Tibial artery (tissue), 4 donors: ENCODE data around the gene MYO10.

Experiments
- DNase-seq, 2 donors: peaks; one replicate each; pipeline ENCODE4 v3.0.0-alpha.2; 2019
- H3K27ac ChIP-seq, 2 donors: fragments of 200-600 bp; sonication (generic) in 1 of 2; 1 replicate in 1 of 2; 2 replicates in 1 of 2; pipeline ENCODE4 v1.5.1; 2018 to 2019; ENCODE audit warnings: mild to moderate bottlenecking in 1 of 2
- H3K27me3 ChIP-seq, 2 donors: fragments of 200-600 bp; sonication (generic) in 1 of 2; one replicate each; pipeline versions ENCODE4 v1.5.1 to v1.6.0; 2016 to 2019
- H3K36me3 ChIP-seq, 3 donors: fragments of 200-600 bp; sonication (generic) in 2 of 3; one replicate each; pipeline ENCODE4 v1.5.1; 2016 to 2019; ENCODE audit warnings: mild to moderate bottlenecking in 2 of 3
- H3K4me1 ChIP-seq, 4 donors: fragments of 200-600 bp; sonication (generic) in 2 of 4; 1 replicate in 3 of 4; 2 replicates in 1 of 4; pipeline ENCODE4 v1.5.1; 2016 to 2019
- H3K4me3 ChIP-seq, 2 donors: fragments of 200-600 bp; sonication (generic) in 1 of 2; 1 replicate in 1 of 2; 2 replicates in 1 of 2; pipeline ENCODE4 v1.5.1; 2018 to 2019; ENCODE audit warnings: mild to moderate bottlenecking in 2 of 2
- H3K9me3 ChIP-seq, 3 donors: fragments of 200-600 bp; sonication (generic) in 1 of 3; one replicate each; pipeline ENCODE4 v1.5.1; 2016 to 2019
- intact Hi-C: fragments of 100-400 bp; cut with DNase I; formaldehyde crosslinking; loops from one replicate; pipeline ENCODE4 v1.15.0; 2023; ENCODE audit warnings: low total_unique reads
- TF ChIP-seq, protein P1 (sequence below), 2 experiments: fragments of 200-600 bp in 1 of 2; fragments of 450-650 bp in 1 of 2; IDR thresholded peaks; one replicate each; pipeline ENCODE4 v1.5.1; 2017 to 2019; ENCODE audit warnings: antibody characterized with exemption in 2 of 2, mild to moderate bottlenecking in 1 of 2, moderate library complexity in 1 of 2

MYO10 gene

DNA sequence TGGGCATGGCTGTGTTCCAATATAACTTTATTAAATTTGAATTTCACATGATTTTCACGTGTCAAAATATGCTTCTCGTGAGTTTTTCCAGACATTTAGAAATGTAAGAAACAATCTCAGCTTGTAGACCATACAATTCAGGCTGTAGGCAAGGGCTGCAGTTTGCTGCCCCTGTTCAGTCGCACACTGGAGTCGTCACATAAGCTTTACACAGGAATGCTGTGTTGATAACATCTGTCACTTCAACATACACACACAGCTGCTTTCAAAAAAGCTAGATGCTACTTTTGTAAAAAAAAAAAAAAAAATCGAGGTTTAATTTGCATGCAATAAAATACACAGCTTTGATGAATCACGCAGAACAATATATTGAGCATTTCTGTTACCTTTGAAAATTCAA, 77.9 kb downstream of the MYO10 start:
- intact Hi-C loops = no loop called here
- peaks cover 0 to 7% (median 0%) of the 10 kb centered on the region in 3 donors for H3K36me3 ChIP-seq
- no peak for DNase-seq
- H3K27me3 ChIP-seq = no peaks in the 10 kb centered on the region
- TF ChIP-seq, protein P1, sequence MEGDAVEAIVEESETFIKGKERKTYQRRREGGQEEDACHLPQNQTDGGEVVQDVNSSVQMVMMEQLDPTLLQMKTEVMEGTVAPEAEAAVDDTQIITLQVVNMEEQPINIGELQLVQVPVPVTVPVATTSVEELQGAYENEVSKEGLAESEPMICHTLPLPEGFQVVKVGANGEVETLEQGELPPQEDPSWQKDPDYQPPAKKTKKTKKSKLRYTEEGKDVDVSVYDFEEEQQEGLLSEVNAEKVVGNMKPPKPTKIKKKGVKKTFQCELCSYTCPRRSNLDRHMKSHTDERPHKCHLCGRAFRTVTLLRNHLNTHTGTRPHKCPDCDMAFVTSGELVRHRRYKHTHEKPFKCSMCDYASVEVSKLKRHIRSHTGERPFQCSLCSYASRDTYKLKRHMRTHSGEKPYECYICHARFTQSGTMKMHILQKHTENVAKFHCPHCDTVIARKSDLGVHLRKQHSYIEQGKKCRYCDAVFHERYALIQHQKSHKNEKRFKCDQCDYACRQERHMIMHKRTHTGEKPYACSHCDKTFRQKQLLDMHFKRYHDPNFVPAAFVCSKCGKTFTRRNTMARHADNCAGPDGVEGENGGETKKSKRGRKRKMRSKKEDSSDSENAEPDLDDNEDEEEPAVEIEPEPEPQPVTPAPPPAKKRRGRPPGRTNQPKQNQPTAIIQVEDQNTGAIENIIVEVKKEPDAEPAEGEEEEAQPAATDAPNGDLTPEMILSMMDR (IDR thresholded peaks at IDR 0.05) = no peak
- H3K9me3 ChIP-seq = no peaks in the 10 kb centered on the region
- H3K27ac ChIP-seq = no peak overlapping the region
- H3K4me1 ChIP-seq = peaks cover 0 to 7% (median 3%) of the 10 kb centered on the region in 4 donors
- no peak overlapping the region for H3K4me3 ChIP-seq

DNA sequence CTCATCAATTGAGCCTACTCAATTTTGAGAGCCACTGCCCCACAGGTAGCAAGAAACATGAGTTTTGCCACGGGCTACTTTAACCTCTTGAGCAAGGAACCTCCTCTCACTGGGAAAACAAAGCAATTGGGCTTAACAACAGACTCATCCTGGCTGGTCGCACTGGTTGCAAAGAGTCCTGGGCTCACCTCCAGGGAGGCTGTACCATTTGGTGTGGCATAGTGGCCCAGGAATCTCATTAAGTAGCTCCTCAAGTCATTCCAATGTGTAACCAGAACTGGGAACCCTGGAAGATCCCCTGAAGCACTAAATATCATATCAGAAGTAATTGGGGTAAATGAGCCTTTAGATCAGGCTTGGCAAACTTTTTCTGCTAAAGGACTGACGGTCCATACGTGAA, 78.5 kb downstream of the MYO10 start:
- H3K4me1 ChIP-seq = peaks cover 0 to 6% (median under 1%) of the 10 kb centered on the region in 4 donors
- H3K27ac ChIP-seq = no peak overlapping the region
- H3K36me3 ChIP-seq = peaks cover 0 to 7% (median 0%) of the 10 kb centered on the region in 3 donors
- no peak for DNase-seq
- no peaks in the 10 kb centered on the region for H3K9me3 ChIP-seq
- no peaks in the 10 kb centered on the region for H3K27me3 ChIP-seq
- no peak overlapping the region for H3K4me3 ChIP-seq
- intact Hi-C loops = no loop called here
- TF ChIP-seq, protein P1 (IDR thresholded peaks at IDR 0.05) = no peak

DNA sequence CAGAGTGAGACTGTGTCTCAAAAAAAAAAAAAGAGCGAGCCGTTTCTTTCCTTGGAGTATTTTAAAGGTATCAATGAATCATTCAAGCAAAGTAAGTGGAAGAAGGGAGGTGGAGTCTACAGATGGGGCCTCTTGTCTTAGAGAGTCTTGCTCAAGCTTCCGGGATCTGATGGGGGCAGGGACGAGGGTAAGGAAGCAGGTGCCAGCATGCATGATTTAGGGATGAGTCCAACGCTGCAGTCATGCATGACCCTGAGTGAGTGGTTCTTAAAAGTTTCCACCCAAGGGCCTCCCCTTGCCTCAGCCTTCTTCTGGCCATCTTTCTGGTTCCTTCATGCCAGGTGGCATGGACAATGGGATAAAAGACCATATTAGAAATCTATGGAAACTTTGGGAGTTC, 79.6 kb downstream of the MYO10 start:
- H3K36me3 ChIP-seq = peaks cover 0 to 7% (median 0%) of the 10 kb centered on the region in 3 donors

GRCh38 chr5:16855898-16856297, 80.2 kb downstream of the MYO10 start:
- Histone ChIP-seq H3K4me3 (no peak overlapping the region), H3K27me3 (no peaks in the 10 kb centered on the region), H3K4me1 (peaks cover 0 to 9% (median 0%) of the 10 kb centered on the region in 4 donors), H3K27ac (no peak overlapping the region), H3K9me3 (no peaks in the 10 kb centered on the region), H3K36me3 (peaks cover 0 to 7% (median 0%) of the 10 kb centered on the region in 3 donors)
- TF ChIP-seq, protein P1 (IDR thresholded peaks at IDR 0.05) = no peak
- intact Hi-C loops = no loop called here
- no peak for DNase-seq

More for the DNA sequence above, 79.6 kb downstream of the MYO10 start:
- TF ChIP-seq, protein P1 (IDR thresholded peaks at IDR 0.05) = no peak
- Histone ChIP-seq H3K27ac (no peak overlapping the region), H3K27me3 (no peaks in the 10 kb centered on the region), H3K4me3 (no peak overlapping the region), H3K9me3 (no peaks in the 10 kb centered on the region), H3K4me1 (peaks cover 0 to 9% (median 0%) of the 10 kb centered on the region in 4 donors)
- DNase-seq = no peak
- intact Hi-C loops = no loop called here

- no peak for DNase-seq
- H3K4me1 ChIP-seq = peaks cover 0 to 9% (median 0%) of the 10 kb centered on the region in 4 donors
- H3K36me3 ChIP-seq = peaks cover 0 to 7% (median 0%) of the 10 kb centered on the region in 3 donors
- H3K4me3 ChIP-seq = no peak overlapping the region
- intact Hi-C loops = no loop called here
- H3K9me3 ChIP-seq = no peaks in the 10 kb centered on the region
- no peak overlapping the region for H3K27ac ChIP-seq
- H3K27me3 ChIP-seq = no peaks in the 10 kb centered on the region
- TF ChIP-seq, protein P1 (IDR thresholded peaks at IDR 0.05) = no peak
Observed at GRCh38 chr5:16855485-16855884, 80.6 kb downstream of the MYO10 start.

GRCh38 chr5:16854351-16854750, 81.7 kb downstream of the MYO10 start:
- H3K9me3 ChIP-seq = no peaks in the 10 kb centered on the region
- H3K27me3 ChIP-seq = no peaks in the 10 kb centered on the region
- TF ChIP-seq, protein P1 (IDR thresholded peaks at IDR 0.05) = no peak
- H3K4me1 ChIP-seq = peaks cover 0 to 9% (median 0%) of the 10 kb centered on the region in 4 donors
- no peak overlapping the region for H3K4me3 ChIP-seq
- no peak overlapping the region for H3K27ac ChIP-seq
- no peak for DNase-seq
- peaks cover 0 to 6% (median 0%) of the 10 kb centered on the region in 3 donors for H3K36me3 ChIP-seq
- intact Hi-C loops = no loop called here
